ENCODE data around the gene GLT8D1.

Gene GLT8D1

DNA sequence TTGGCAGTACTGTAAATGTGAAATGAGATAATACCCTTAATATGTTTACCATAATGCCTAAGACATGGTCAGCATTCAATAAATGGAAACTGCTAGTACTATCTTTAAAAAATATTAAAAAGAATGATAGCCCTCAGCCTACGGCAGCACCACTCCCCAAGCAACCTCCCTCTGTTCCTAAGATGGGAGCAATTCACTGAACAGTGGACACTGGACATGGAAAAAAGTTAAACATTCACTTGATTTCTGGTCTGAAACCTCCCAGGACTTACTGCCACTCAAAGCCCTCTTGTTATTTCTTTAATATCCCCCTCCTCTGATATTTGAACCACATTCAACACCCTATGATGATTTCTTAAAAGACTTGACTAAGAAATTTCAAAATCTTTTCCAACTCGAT lies 38.1 kb upstream of the GLT8D1 start:
- Histone ChIP-seq H3K27ac (ENCODE audit: low read depth, low read length) (no peak overlapping the region), H3K27me3 (ENCODE audit: control insufficient read depth, low read length) (no peaks in the 10 kb centered on the region), H4K20me1 (ENCODE audit: control insufficient read depth, insufficient read depth, low read depth, low read length) (no peaks in the 10 kb centered on the region), H3K4me3 (ENCODE audit: low read length) (no peak overlapping the region), H3K4me1 (ENCODE audit: control insufficient read depth, low read length) (no peaks in the 10 kb centered on the region), H3K4me2 (ENCODE audit: low read length) (no peak overlapping the region), H3K36me3 (ENCODE audit: control insufficient read depth, low read length) (peaks cover 72% of the 10 kb centered on the region), H3F3A (ENCODE audit: control insufficient read depth, insufficient read depth) (0 out of 2 replicates have a peak, but pooled peaks cover 2% of the 10 kb centered on the region), H3K79me2 (ENCODE audit: control insufficient read depth, low read length) (no peaks in the 10 kb centered on the region), H3K9me3 (ENCODE audit: control insufficient read depth, insufficient read depth, low read length) (no peaks in the 10 kb centered on the region), H3K9me2 (replicated peaks; ENCODE audit: control insufficient read depth, low read length) (no peaks in the 10 kb centered on the region)
- TF ChIP-seq, protein P1, sequence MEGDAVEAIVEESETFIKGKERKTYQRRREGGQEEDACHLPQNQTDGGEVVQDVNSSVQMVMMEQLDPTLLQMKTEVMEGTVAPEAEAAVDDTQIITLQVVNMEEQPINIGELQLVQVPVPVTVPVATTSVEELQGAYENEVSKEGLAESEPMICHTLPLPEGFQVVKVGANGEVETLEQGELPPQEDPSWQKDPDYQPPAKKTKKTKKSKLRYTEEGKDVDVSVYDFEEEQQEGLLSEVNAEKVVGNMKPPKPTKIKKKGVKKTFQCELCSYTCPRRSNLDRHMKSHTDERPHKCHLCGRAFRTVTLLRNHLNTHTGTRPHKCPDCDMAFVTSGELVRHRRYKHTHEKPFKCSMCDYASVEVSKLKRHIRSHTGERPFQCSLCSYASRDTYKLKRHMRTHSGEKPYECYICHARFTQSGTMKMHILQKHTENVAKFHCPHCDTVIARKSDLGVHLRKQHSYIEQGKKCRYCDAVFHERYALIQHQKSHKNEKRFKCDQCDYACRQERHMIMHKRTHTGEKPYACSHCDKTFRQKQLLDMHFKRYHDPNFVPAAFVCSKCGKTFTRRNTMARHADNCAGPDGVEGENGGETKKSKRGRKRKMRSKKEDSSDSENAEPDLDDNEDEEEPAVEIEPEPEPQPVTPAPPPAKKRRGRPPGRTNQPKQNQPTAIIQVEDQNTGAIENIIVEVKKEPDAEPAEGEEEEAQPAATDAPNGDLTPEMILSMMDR (IDR thresholded peaks at IDR 0.05; ENCODE audit: low read depth, low read length, poor library complexity, severe bottlenecking), result no peak
- no peak for TF ChIP-seq EZH2phosphoT487 (IDR thresholded peaks at IDR 0.05; ENCODE audit: borderline replicate concordance, low read length)

DNA sequence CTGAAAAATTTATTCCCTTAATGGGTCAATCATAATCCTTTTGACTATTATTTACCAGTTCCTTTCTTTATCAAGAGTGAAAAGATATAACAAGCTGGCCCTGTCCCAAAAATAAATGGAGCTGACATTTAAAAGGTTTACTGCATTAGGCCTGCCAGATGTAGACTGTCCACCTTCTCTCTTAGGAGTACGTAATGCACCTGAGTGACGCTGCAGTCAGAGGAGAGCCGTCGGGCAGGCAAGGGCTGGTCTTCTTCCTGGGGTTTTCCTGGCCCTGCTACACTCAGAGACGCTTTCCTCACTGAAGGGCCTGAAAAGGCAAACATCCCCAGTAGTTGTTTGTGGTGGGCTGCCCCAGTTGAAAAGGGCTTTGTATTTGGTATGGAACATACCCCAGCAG lies 37.6 kb upstream of the GLT8D1 start:
- Histone ChIP-seq H3K36me3 (ENCODE audit: control insufficient read depth, low read length) (peaks cover 69% of the 10 kb centered on the region), H3K4me2 (ENCODE audit: low read length) (no peak overlapping the region), H3K4me1 (ENCODE audit: control insufficient read depth, low read length) (no peaks in the 10 kb centered on the region), H4K20me1 (ENCODE audit: control insufficient read depth, insufficient read depth, low read depth, low read length) (no peaks in the 10 kb centered on the region), H3K9me2 (replicated peaks; ENCODE audit: control insufficient read depth, low read length) (no peaks in the 10 kb centered on the region), H3F3A (ENCODE audit: control insufficient read depth, insufficient read depth) (0 out of 2 replicates have a peak, but pooled peaks cover 2% of the 10 kb centered on the region), H3K79me2 (ENCODE audit: control insufficient read depth, low read length) (no peaks in the 10 kb centered on the region), H3K4me3 (ENCODE audit: low read length) (no peak overlapping the region), H3K9me3 (ENCODE audit: control insufficient read depth, insufficient read depth, low read length) (no peaks in the 10 kb centered on the region), H3K27me3 (ENCODE audit: control insufficient read depth, low read length) (no peaks in the 10 kb centered on the region), H3K27ac (ENCODE audit: low read depth, low read length) (no peak overlapping the region)
- TF ChIP-seq EZH2phosphoT487 (IDR thresholded peaks at IDR 0.05; ENCODE audit: borderline replicate concordance, low read length), result no peak
- TF ChIP-seq, protein P1 (IDR thresholded peaks at IDR 0.05; ENCODE audit: low read depth, low read length, poor library complexity, severe bottlenecking), result no peak

DNA sequence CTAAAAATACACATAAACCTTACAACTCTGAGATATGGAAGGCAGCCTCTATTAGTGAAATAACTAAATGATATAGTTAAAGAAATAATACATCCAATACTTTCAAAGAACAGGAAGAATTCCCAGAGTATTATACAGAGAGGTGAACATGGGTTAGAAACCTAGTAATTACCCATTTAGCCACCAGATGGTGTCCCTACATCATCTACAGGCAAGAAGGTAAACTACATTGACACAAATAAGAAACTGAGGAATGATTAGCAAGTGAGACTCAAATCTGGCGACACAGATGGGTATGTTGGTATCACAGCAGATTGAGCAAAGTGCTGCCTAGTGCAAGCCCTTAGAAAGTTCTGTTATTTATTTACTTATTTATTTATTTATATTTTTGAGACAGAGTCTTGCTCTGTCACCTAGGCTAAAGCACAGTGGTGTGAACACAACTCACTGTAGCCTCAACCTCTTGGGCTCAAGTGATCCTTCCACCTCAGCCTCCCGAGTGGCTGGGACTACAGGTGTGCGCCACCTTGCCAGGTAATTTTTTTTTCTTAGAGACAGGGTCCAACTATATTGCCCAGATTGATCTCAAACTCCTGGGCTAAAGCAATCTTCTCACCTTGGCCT lies 36.9 kb upstream of the GLT8D1 start:
- no peak overlapping the region for H3K4me2 ChIP-seq (ENCODE audit: low read length)

More for the DNA sequence above, 36.9 kb upstream of the GLT8D1 start:
- Histone ChIP-seq H3K4me3 (ENCODE audit: low read length) (no peak overlapping the region), H3F3A (ENCODE audit: control insufficient read depth, insufficient read depth) (0 out of 2 replicates have a peak, but pooled peaks cover 2% of the 10 kb centered on the region), H3K79me2 (ENCODE audit: control insufficient read depth, low read length) (no peaks in the 10 kb centered on the region), H3K27ac (ENCODE audit: low read depth, low read length) (no peak overlapping the region), H4K20me1 (ENCODE audit: control insufficient read depth, insufficient read depth, low read depth, low read length) (no peaks in the 10 kb centered on the region), H3K36me3 (ENCODE audit: control insufficient read depth, low read length) (peaks cover 68% of the 10 kb centered on the region), H3K9me2 (replicated peaks; ENCODE audit: control insufficient read depth, low read length) (no peaks in the 10 kb centered on the region), H3K27me3 (ENCODE audit: control insufficient read depth, low read length) (no peaks in the 10 kb centered on the region), H3K4me1 (ENCODE audit: control insufficient read depth, low read length) (no peaks in the 10 kb centered on the region), H3K9me3 (ENCODE audit: control insufficient read depth, insufficient read depth, low read length) (no peaks in the 10 kb centered on the region)
- TF ChIP-seq, protein P1 (IDR thresholded peaks at IDR 0.05; ENCODE audit: low read depth, low read length, poor library complexity, severe bottlenecking), result peak; percentile 58
- TF ChIP-seq EZH2phosphoT487 (IDR thresholded peaks at IDR 0.05; ENCODE audit: borderline replicate concordance, low read length), result no peak
